GM23338 (cell line): ENCODE data around the gene USP6.
"Not testable (repeated sequence)": the region's sequence is repeated elsewhere in the genome, so short reads cannot be mapped to it uniquely, and the experiment has no call there.

ENCODE experiments used
- CREB1 ChIP-seq: fragments of 250-450 bp; sonication (Bioruptor Pico); IDR thresholded peaks from 2 replicates; pipeline ENCODE4 v1.5.0; 2020; ENCODE audit warnings: low read depth, mild to moderate bottlenecking, moderate library complexity
- CTCF ChIP-seq, 2 experiments: fragments of 200-600 bp in 1 of 2; sonication (generic) in 1 of 2; conservative IDR thresholded peaks; 2 replicates each; pipeline versions ENCODE4 v1.5.1 to v1.6.1; 2016 to 2017; ENCODE audit warnings: antibody characterized with exemption in 2 of 2, low read depth in 2 of 2, mild to moderate bottlenecking in 2 of 2, moderate library complexity in 1 of 2
- EZH2 ChIP-seq: fragments of 200-600 bp; sonication (generic); IDR thresholded peaks from one replicate; pipeline ENCODE4 v1.8.0; 2017; ENCODE audit warnings: antibody characterized with exemption, mild to moderate bottlenecking, low read depth; ENCODE audit not compliant: unreplicated experiment
- EZH2phosphoT487 ChIP-seq: fragments of 200-600 bp; sonication (generic); IDR thresholded peaks from one replicate; pipeline ENCODE4 v1.8.1; 2018; ENCODE audit warnings: antibody characterized with exemption; ENCODE audit not compliant: unreplicated experiment
- JUNB ChIP-seq: IDR thresholded peaks from one replicate; pipeline ENCODE4 v1.6.1; 2016; ENCODE audit warnings: antibody characterized with exemption; ENCODE audit not compliant: unreplicated experiment
- NANOG ChIP-seq: IDR thresholded peaks from 2 replicates; pipeline ENCODE4 v1.6.1; 2016; ENCODE audit warnings: antibody characterized with exemption, borderline replicate concordance
- POLR2AphosphoS5 ChIP-seq: IDR thresholded peaks from 2 replicates; pipeline ENCODE4 v1.6.1; 2016; ENCODE audit warnings: antibody characterized with exemption, low read depth
- ZNF114 ChIP-seq: fragments of 250-450 bp; sonication (Bioruptor Pico); IDR thresholded peaks from 2 replicates; pipeline ENCODE4 v1.5.0; 2020; ENCODE audit warnings: mild to moderate bottlenecking, moderate library complexity
- ZNF331 ChIP-seq: fragments of 250-450 bp; sonication (Bioruptor Pico); IDR thresholded peaks from 2 replicates; pipeline ENCODE4 v1.5.0; 2020; ENCODE audit warnings: low read depth, mild to moderate bottlenecking, moderate library complexity
- TF ChIP-seq, protein P1 (sequence below): IDR thresholded peaks from one replicate; pipeline ENCODE4 v1.6.1; 2018; ENCODE audit warnings: antibody characterized with exemption; ENCODE audit not compliant: unreplicated experiment

DNA sequence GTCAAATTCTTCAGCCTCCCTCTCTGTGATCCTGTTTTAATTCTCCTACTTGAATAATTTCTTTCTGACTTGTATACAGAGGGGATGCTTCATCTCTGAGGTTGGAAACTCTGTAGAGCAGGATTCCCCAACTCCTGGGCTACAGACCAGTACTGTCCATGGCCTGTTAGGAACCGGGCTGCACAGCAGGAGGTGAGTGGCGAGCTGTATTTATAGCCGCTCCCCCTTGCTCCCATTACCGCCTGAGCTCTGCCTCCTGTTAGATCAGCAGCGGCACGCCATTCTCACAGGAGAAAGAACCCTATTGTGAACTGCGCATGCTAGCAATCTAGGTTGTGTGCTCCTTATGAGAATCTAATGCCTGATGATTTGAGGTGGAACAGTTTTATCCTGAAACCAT lies 59.2 kb downstream of the USP6 start:
- not testable (repeated sequence) for TF ChIP-seq NANOG; CTCF (conservative IDR thresholded peaks at IDR 0.05; ENCODE audit: low read depth in 2 of 2); POLR2AphosphoS5; EZH2; EZH2phosphoT487; ZNF114 (CRISPR knock-in tag); JUNB; CREB1 (CRISPR knock-in tag); ZNF331 (CRISPR knock-in tag)
- TF ChIP-seq, protein P1, sequence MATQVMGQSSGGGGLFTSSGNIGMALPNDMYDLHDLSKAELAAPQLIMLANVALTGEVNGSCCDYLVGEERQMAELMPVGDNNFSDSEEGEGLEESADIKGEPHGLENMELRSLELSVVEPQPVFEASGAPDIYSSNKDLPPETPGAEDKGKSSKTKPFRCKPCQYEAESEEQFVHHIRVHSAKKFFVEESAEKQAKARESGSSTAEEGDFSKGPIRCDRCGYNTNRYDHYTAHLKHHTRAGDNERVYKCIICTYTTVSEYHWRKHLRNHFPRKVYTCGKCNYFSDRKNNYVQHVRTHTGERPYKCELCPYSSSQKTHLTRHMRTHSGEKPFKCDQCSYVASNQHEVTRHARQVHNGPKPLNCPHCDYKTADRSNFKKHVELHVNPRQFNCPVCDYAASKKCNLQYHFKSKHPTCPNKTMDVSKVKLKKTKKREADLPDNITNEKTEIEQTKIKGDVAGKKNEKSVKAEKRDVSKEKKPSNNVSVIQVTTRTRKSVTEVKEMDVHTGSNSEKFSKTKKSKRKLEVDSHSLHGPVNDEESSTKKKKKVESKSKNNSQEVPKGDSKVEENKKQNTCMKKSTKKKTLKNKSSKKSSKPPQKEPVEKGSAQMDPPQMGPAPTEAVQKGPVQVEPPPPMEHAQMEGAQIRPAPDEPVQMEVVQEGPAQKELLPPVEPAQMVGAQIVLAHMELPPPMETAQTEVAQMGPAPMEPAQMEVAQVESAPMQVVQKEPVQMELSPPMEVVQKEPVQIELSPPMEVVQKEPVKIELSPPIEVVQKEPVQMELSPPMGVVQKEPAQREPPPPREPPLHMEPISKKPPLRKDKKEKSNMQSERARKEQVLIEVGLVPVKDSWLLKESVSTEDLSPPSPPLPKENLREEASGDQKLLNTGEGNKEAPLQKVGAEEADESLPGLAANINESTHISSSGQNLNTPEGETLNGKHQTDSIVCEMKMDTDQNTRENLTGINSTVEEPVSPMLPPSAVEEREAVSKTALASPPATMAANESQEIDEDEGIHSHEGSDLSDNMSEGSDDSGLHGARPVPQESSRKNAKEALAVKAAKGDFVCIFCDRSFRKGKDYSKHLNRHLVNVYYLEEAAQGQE, result not testable (repeated sequence)
